HCT116 (cell line): Measurements from ENCODE around the gene SCN4A. TPM values are rescaled to one million over a fixed set of nuclear protein-coding genes. Genes with fewer than 3 reads are reported as not detected.
"Not testable (repeated sequence)": the region's sequence is repeated elsewhere in the genome, so short reads cannot be mapped to it uniquely, and the experiment has no call there.

Experiments
- ATAC-seq: fragments of 200-7000 bp; cut with Tn5 transposase; 2 replicates; pipeline ENCODE4 v1.9.1; 2020; ENCODE audit warnings: mild to moderate bottlenecking, moderate library complexity
- BruUV-seq: library from RNA; stranded (reverse); fragments of 400-500 nt; replicated peaks from 2 replicates; lab custom pipeline; 2021; lab: Mats Ljungman, UMichigan
- CTCF ChIA-PET: fragments of 300-600 bp; sonication (Branson Sonifier 250); formaldehyde crosslinking; loops from one replicate; lab custom pipeline; 2021; ENCODE audit warnings: antibody characterized with exemption; lab: Charles Lee
- POLR2A ChIA-PET: fragments of 300-600, 350-600 bp; sonication (Branson Sonifier 250); formaldehyde crosslinking; loops from one replicate; lab custom pipeline; 2021; ENCODE audit warnings: antibody characterized with exemption; lab: Charles Lee
- RAD21 ChIA-PET, 2 experiments: fragments of 300-600 bp; sonication (Branson Sonifier 250); formaldehyde crosslinking; loops; one replicate each; lab custom pipeline; 2023; ENCODE audit warnings: low total read pairs in 2 of 2; ENCODE audit not compliant: uncharacterized antibody in 2 of 2, unreplicated experiment in 2 of 2, low non-redundant PET in 1 of 2; lab: Charles Lee
- DNase-seq: peaks from one replicate; pipeline ENCODE4 v3.0.0-alpha.2; 2010; ENCODE audit warnings: low read depth, low spot score
- H2AFZ ChIP-seq: fragments of 200-600 bp; shearing (Covaris generic), sonication (generic); 2 replicates; pipeline ENCODE4 v1.6.1; 2017; ENCODE audit warnings: low read depth, mixed run types, mixed read lengths, antibody characterized with exemption, low read length; ENCODE audit not compliant: poor library complexity, severe bottlenecking
- H3K27ac ChIP-seq: 2 replicates; pipeline ENCODE4 v1.5.1; 2012; ENCODE audit warnings: low read depth, low read length
- H3K27me3 ChIP-seq: fragments of 200-600 bp; sonication (generic); 2 replicates; pipeline ENCODE4 v1.6.1; 2016; ENCODE audit warnings: mixed run types, low read length, mixed read lengths; ENCODE audit not compliant: insufficient read depth
- H3K36me3 ChIP-seq, 2 experiments: fragments of 200-500 bp in 1 of 2; fragments of 200-600 bp in 1 of 2; sonication (Bioruptor generic) in 1 of 2; sonication (generic) in 1 of 2; 2 replicates each; pipeline versions ENCODE4 v1.5.1 to v1.6.1; 2014 to 2016; ENCODE audit warnings: low read length in 2 of 2, inconsistent platforms in 1 of 2, mixed read lengths in 1 of 2, mixed run types in 1 of 2; ENCODE audit not compliant: insufficient read depth in 2 of 2, control insufficient read depth in 1 of 2
- H3K4me1 ChIP-seq, 2 experiments: fragments of 200-600 bp in 1 of 2; sonication (generic) in 1 of 2; 2 replicates each; pipeline versions ENCODE4 v1.5.1 to v1.6.1; 2012 to 2017; ENCODE audit warnings: low read length in 2 of 2, inconsistent platforms in 1 of 2, mild to moderate bottlenecking in 1 of 2, mixed read lengths in 1 of 2, mixed run types in 1 of 2, moderate library complexity in 1 of 2; ENCODE audit not compliant: insufficient read depth in 2 of 2, control insufficient read depth in 1 of 2
- H3K4me2 ChIP-seq: fragments of 200-600 bp; sonication (generic); 2 replicates; pipeline ENCODE4 v1.6.1; 2017; ENCODE audit warnings: mixed run types, low read length, mixed read lengths
- H3K4me3 ChIP-seq, 2 experiments: fragments of 200-600 bp in 1 of 2; sonication (generic) in 1 of 2; replicated peaks in 1 of 2; 2 replicates each; pipeline ENCODE4 v1.5.1; 2011 to 2016; ENCODE audit warnings: low read length in 2 of 2, control low read depth in 1 of 2, low read depth in 1 of 2, mild to moderate bottlenecking in 1 of 2, mixed read lengths in 1 of 2, mixed run types in 1 of 2
- H3K79me2 ChIP-seq: fragments of 200-600 bp; sonication (generic); 2 replicates; pipeline ENCODE4 v1.6.1; 2017; ENCODE audit warnings: mild to moderate bottlenecking, mixed run types, low read length, moderate library complexity, mixed read lengths; ENCODE audit not compliant: insufficient read depth
- H3K9ac ChIP-seq: fragments of 200-600 bp; sonication (generic); 2 replicates; pipeline ENCODE4 v1.6.1; 2016; ENCODE audit warnings: low read length, mixed read lengths
- H3K9me2 ChIP-seq: fragments of 200-600 bp; sonication (generic), shearing (Covaris generic); 2 replicates; pipeline ENCODE4 v1.6.1; 2017; ENCODE audit warnings: mixed run types, mild to moderate bottlenecking, moderate library complexity; ENCODE audit not compliant: insufficient read depth
- H3K9me3 ChIP-seq, 2 experiments: fragments of 200-500 bp in 1 of 2; fragments of 200-600 bp in 1 of 2; sonication (Bioruptor generic) in 1 of 2; sonication (generic) in 1 of 2; 2 replicates each; pipeline ENCODE4 v1.6.1; 2014 to 2017; ENCODE audit warnings: low read length in 2 of 2, mixed read lengths in 2 of 2, inconsistent platforms in 1 of 2, low read depth in 1 of 2, mild to moderate bottlenecking in 1 of 2, mixed run types in 1 of 2, moderate library complexity in 1 of 2; ENCODE audit not compliant: control insufficient read depth in 1 of 2, insufficient read depth in 1 of 2
- H4K20me1 ChIP-seq: fragments of 200-600 bp; sonication (generic), shearing (Covaris generic); 2 replicates; pipeline ENCODE4 v1.6.1; 2017; ENCODE audit warnings: mixed run types, mild to moderate bottlenecking, moderate library complexity; ENCODE audit not compliant: insufficient read depth
- CTCF ChIP-seq, 3 experiments: fragments of 200-600 bp in 1 of 3; sonication (generic) in 1 of 3; IDR thresholded peaks in 2 of 3; conservative IDR thresholded peaks in 1 of 3; 2 replicates each; pipeline ENCODE4 v1.5.1; 2012 to 2017; ENCODE audit warnings: low read depth in 2 of 3, low read length in 2 of 3, antibody characterized with exemption in 1 of 3, borderline replicate concordance in 1 of 3, control low read depth in 1 of 3, mild to moderate bottlenecking in 1 of 3, mixed read lengths in 1 of 3, mixed run types in 1 of 3, moderate library complexity in 1 of 3; ENCODE audit not compliant: insufficient read depth in 1 of 3
- ELF1 ChIP-seq: IDR thresholded peaks from 2 replicates; pipeline ENCODE4 v1.6.1; 2012; ENCODE audit warnings: low read depth, borderline replicate concordance
- RAD21 ChIP-seq: IDR thresholded peaks from 2 replicates; pipeline ENCODE4 v1.6.1; 2012; ENCODE audit warnings: low read depth, mild to moderate bottlenecking
- TCF7L2 ChIP-seq: IDR thresholded peaks from 2 replicates; pipeline ENCODE4 v1.7.0; 2011; ENCODE audit warnings: borderline replicate concordance, inconsistent platforms; ENCODE audit not compliant: insufficient read depth, insufficient read length; ENCODE audit errors: extremely low read depth
- YY1 ChIP-seq: IDR thresholded peaks from 2 replicates; pipeline ENCODE4 v1.6.1; 2011; ENCODE audit warnings: low read length, low read depth, moderate library complexity, mild to moderate bottlenecking; ENCODE audit not compliant: insufficient replicate concordance; ENCODE audit errors: extremely low read depth
- ZBTB33 ChIP-seq: IDR thresholded peaks from 2 replicates; pipeline ENCODE4 v1.6.1; 2011; ENCODE audit warnings: mild to moderate bottlenecking, low read length, moderate library complexity; ENCODE audit not compliant: insufficient replicate concordance; ENCODE audit errors: extremely low read depth
- intact Hi-C: fragments of 100-400 bp; cut with micrococcal nuclease; formaldehyde crosslinking; loops from 2 replicates; pipeline ENCODE4 v1.10.0; 2022
- total RNA-seq: library from RNA; stranded (reverse); gene quantifications from one replicate; pipeline ENCODE4 v1.2.1, GENCODE V29; 2021; ENCODE audit not compliant: unreplicated experiment

SCN4A gene
- total RNA-seq, 1 experiment from 2014 or later = 2.7 TPM

GRCh38 chr17:63919311-63919723 lies 53.4 kb downstream of the SCN4A start:
- Histone ChIP-seq H3K27ac (no peak overlapping the region), H3K9me2 (no peaks in the 10 kb centered on the region), H3K4me2 (no peak overlapping the region), H3K79me2 (no peaks in the 10 kb centered on the region), H3K4me1 (no peaks in the 10 kb centered on the region), H3K9me3 (no peaks in the 10 kb centered on the region), H3K27me3 (no peaks in the 10 kb centered on the region), H3K36me3 (no peaks in the 10 kb centered on the region), H3K9ac (no peak overlapping the region), H2AFZ (no peak overlapping the region), H3K4me3 (no peak overlapping the region), H4K20me1 (no peaks in the 10 kb centered on the region)
- BruUV-seq = no TSS peak
- TF ChIP-seq RAD21 (peak; percentile 97), TCF7L2 (peak; percentile 14), CTCF (IDR thresholded peaks at IDR 0.05 in 2 of 3, conservative IDR thresholded peaks at IDR 0.05 in 1 of 3; ENCODE audit: borderline replicate concordance in 1 of 3, insufficient read depth in 1 of 3, low read depth in 2 of 3, low read length in 2 of 3) (peak; percentile 96 to 98 (median 98)), ZBTB33 (no peak), YY1 (peak; percentile 26), ELF1 (no peak)
- ChIA-PET RAD21 (interaction anchor here (0.6 to 2.4 kb wide), 14 partner anchors 27 to 1052 kb away, joined by 3 to 20 read pairs (median 6); no protein-coding TSS in a partner anchor), POLR2A (interaction anchor here (0.7 to 2.3 kb wide), 5 partner anchors 13 to 226 kb away, joined by 3 to 13 read pairs (median 3); partner anchors contain the start of gene CD79B), CTCF (interaction anchor here (0.8 to 3.9 kb wide), 26 partner anchors 8 to 500 kb away, joined by 3 to 90 read pairs (median 4); partner anchors contain the start of genes CD79B, CSHL1 and ICAM2)
- peak; percentile 59 for DNase-seq
- peak; percentile 98 for ATAC-seq
- intact Hi-C loops = loop anchor here (1.0 to 2.0 kb wide), 6 partner anchors 27 to 214 kb away; no protein-coding TSS in a partner anchor

GRCh38 chr17:63918789-63919305 lies 53.9 kb downstream of the SCN4A start, which contains the start of gene GH1:
TSS of gene GH1 (minus strand) at chr17:63918839. CDS start at chr17:63918776, 63 bp downstream.
- DNase-seq, H3K9ac ChIP-seq, H3K36me3 ChIP-seq, H3K9me2 ChIP-seq, H2AFZ ChIP-seq, H3K4me3 ChIP-seq, H3K4me1 ChIP-seq, ATAC-seq, H3K27ac ChIP-seq, H3K9me3 ChIP-seq, H3K27me3 ChIP-seq, H3K79me2 ChIP-seq, H4K20me1 ChIP-seq, H3K4me2 ChIP-seq, BruUV-seq: not testable (repeated sequence)
- ChIA-PET RAD21 (interaction anchor here (0.6 to 2.4 kb wide), 13 partner anchors 27 to 215 kb away, joined by 3 to 20 read pairs (median 7); no protein-coding TSS in a partner anchor), POLR2A (interaction anchor here (0.9 to 2.3 kb wide), 4 partner anchors 28 to 226 kb away, joined by 3 to 13 read pairs (median 4); no protein-coding TSS in a partner anchor), CTCF (interaction anchor here (0.7 to 3.9 kb wide), 26 partner anchors 8 to 501 kb away, joined by 3 to 90 read pairs (median 4); partner anchors contain the start of genes CSHL1 and ICAM2)
- intact Hi-C loops = loop anchor here (1.0 to 2.0 kb wide), 6 partner anchors 27 to 214 kb away; no protein-coding TSS in a partner anchor
